HCT116 (cell line): ENCODE data around the gene ADA.

Source experiments
- CTCF ChIP-seq, 3 experiments: fragments of 200-600 bp in 1 of 3; sonication (generic) in 1 of 3; IDR thresholded peaks in 2 of 3; conservative IDR thresholded peaks in 1 of 3; 2 replicates each; pipeline ENCODE4 v1.5.1; 2012 to 2017; ENCODE audit warnings: low read depth in 2 of 3, low read length in 2 of 3, antibody characterized with exemption in 1 of 3, borderline replicate concordance in 1 of 3, control low read depth in 1 of 3, mild to moderate bottlenecking in 1 of 3, mixed read lengths in 1 of 3, mixed run types in 1 of 3, moderate library complexity in 1 of 3; ENCODE audit not compliant: insufficient read depth in 1 of 3
- ZNF274 ChIP-seq: fragments of 200-500 bp; sonication (Bioruptor generic); IDR thresholded peaks from 2 replicates; pipeline ENCODE4 v1.6.1; 2014; ENCODE audit warnings: mild to moderate bottlenecking, low read depth, low read length, inconsistent platforms

- no peak for TF ChIP-seq ZNF274
- TF ChIP-seq CTCF (IDR thresholded peaks at IDR 0.05 in 2 of 3, conservative IDR thresholded peaks at IDR 0.05 in 1 of 3; ENCODE audit: borderline replicate concordance in 1 of 3, insufficient read depth in 1 of 3, low read depth in 2 of 3, low read length in 2 of 3): no peak
Observed at GRCh38 chr20:44694159-44694558, 42.7 kb upstream of the ADA start.
